HG03558 (cell line): Measurements from ENCODE around the gene INPP4B.

Experiments
- ATAC-seq: cut with Tn5 transposase; IDR thresholded peaks from one replicate; pipeline ENCODE4 v1.9.1; 2021; ENCODE audit warnings: moderate number of reproducible peaks; ENCODE audit not compliant: unreplicated experiment; ENCODE audit errors: extremely low read depth

The INPP4B gene

DNA sequence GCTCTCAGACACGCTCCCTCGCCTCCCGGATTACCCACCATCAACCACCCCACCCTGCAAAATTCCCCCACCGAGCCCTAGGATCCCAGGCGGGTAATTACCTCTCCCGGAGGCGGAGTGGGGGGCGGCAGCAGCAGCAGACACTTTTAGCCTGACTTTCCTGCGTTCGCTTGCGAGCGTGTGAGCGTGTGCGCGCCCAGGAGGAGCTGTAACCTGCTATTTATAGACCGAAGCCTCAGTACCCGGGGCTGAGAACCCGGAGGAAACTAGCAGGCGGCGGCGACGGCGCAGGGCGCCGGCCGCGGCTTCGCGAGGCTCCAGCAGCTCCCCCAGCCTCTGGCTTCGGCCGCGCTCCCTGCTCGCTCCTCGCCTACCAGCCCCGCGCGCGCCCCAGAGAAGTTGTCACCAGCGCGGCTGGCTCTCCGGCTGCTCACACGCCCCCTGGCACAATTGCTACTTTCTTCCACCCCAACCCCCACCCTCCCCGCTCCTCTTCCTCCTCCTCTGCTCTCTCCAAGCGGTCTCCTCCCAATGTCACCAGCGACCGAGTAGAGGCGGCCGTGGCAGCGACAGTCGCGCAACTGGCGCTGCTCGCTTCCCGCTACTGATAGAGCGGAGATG lies at the start of gene INPP4B:
INPP4B (minus strand) TSS at position 194 of the 621 bp plus-strand sequence.
- no peak for ATAC-seq

- ATAC-seq, result no peak
These were observed 46.9 kb upstream of the INPP4B start for GRCh38 chr4:142893012-142893411.

DNA sequence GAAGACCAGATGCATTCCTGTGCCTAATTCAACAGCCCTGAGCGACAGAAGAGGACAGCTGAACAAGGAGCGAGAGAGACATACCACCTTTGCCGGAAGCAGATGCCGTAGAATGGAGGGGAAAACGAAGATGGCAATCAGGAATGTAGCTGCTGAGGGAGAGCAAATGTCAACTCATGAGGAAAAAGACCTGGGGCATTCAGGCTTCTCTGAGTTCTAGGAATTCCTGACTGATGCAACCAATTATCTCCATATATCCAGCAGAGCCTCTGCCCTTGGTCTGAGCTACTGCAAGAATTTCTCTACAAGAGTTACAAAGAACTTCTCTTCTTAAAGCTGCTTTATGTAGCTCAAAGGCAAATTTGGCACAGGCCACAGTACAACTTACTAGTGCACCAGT lies 40.5 kb upstream of the INPP4B start:
- no peak for ATAC-seq

DNA sequence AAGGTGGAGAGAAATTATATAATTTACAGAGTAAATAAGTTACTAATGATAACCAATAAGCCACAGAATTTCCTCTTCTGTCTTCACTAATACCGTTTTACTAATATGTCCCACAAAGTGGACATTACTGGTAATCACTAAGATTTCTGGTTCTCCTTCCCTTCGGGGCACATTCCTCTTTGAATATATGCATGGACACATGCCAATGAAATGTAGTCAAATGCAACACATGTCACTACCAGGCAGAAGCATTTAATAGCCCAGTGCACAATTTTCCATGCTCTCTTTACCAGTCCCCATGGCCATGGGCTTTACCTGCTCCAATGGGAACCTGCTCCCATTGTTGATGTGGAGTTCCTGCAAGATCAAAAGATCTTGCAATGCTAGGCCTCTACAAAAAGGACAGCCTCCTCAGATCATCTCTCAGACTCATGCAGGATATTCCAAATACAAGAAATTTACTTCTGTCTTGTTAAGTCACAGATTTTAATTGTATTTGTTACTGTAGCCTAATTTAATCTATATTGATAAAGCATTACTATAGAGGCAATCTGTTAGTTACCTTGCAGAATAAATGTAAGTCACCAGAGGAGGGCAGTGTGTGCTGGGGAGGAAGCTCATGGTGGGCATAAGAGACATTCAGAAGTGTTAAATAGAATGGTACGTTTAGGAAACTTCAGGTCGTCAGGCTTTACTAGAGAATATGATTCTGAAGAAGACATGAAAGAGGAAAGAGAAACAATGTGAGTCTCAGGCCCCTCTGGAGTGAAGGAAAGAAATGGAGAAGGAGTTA lies 37.1 kb upstream of the INPP4B start:
- no peak for ATAC-seq

DNA sequence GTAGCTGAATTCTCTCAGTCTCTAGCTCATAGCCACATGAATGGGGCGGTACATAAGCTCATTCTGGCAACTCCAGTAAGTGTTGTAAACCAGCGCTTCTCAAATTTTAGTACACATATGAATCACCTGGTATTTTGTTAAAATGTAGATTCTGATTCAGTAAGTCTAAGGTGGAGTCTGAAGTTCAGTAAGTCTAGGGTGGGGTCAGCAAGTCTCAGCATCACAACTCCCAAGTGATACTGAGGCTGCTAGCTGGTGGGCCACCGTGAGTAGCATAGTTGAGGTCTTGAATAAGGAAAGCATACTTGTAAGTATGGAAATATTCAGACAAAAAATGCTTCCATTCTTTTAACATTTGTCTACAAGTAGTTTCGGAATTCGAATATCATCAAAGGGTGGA lies 36.1 kb upstream of the INPP4B start:
- no peak for ATAC-seq

- ATAC-seq, result no peak
These were observed 35.2 kb upstream of the INPP4B start for GRCh38 chr4:142881331-142881730.

DNA sequence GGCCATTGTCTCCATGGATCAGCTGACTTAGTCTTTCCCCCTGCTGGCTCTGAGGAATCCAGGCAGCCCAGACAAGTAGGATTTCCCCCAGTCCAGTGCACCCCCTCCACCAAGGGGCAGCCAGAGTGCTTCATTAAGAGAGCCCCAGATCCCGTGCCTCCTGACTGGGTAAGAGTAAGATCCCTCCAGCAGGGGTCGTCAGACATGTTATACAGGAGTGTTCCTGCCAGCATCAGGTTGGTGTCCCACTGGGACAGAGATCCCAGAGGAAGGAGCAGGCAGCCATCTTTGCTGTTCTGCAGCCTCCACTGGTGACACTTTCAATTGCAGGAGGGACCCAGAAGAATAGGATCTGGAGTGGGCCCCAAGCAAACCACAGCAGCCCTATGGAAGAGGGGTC lies 29.0 kb upstream of the INPP4B start:
- ATAC-seq, result no peak

DNA sequence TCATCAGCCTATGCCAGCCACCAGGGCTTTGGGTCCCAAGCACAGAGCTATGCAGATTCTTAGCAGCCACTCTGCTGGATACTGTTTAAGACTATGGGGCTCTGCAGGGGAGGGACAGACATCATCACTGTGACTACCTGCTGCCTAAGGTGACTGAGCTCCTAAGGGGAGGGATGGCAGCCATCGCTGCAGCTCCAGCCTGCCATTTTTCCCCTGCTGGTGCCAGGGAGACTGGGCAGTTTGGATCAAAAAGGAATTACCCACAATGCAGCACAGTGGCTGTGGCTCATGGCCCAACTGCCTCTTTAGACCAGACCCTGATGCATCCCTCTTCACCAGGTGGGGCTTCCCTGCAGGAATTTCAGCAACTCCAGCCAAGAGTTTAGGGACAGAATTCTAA lies 28.6 kb upstream of the INPP4B start:
- ATAC-seq, result no peak

- ATAC-seq, result no peak
These were observed 20.6 kb upstream of the INPP4B start for GRCh38 chr4:142866685-142867084.

DNA sequence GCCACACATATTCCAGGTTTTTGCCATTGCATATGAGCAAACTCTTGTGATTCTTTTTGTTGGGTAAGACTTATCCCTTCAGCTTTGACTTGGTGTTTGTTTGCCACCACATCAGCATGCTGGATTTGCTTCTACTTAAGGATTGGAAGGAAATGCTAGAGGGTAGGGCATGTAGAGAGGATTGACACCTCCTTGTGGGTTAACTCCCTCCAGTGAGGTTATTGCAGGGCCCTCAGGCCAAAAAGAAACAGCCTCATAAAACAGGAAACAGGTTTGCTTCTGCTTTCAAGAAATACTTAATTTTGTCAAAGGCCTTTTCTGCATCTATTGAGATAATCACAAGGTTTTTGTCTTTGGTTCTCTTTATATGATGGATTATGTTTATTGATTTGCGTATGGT lies 15.2 kb upstream of the INPP4B start:
- ATAC-seq, result no peak

DNA sequence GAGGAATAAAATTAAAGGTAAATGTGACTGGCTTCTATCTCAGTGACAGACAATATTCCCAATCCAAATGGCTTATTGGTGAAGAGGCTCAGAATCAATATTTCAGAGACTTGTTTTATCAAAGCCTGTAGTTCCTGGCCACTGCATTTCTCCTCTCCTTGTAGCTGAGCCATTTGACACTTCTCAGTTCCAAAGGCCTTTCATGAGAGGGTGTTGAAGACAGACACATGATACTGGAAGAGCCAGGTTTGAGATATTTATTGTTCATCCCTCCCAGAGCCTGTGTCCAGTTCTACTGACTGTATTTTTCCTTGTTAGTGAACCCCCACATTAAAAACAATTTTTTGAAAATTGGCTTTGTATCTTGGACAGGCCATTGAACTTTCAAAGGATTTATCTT lies 12.9 kb upstream of the INPP4B start:
- ATAC-seq, result no peak

DNA sequence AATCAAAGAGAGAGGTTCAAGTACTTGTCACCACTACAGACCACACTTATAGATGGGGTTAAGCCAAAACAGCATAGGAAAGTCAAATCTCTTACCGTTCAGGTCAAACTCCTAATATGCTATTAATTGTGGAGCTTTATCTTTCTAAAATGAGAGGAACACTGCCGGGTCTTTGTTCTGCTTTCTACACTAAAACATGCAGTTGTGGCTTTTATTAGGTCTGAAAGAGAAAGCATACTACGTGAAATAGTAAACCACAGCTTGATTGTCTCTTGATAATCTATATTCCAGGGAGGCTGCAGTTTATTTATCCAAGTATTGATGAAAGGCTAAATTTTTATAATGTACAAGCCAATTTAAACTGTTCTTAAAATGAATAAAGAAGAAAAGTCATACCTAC lies 12.3 kb upstream of the INPP4B start:
- no peak for ATAC-seq

GRCh38 chr4:142856576-142856975 lies 10.5 kb upstream of the INPP4B start:
- no peak for ATAC-seq

- ATAC-seq, result no peak
These were observed 4.4 kb upstream of the INPP4B start for GRCh38 chr4:142850478-142850877.

GRCh38 chr4:142846729-142847596 lies 862 bp upstream of the INPP4B start:
- no peak for ATAC-seq

GRCh38 chr4:142845293-142846107 lies 601 bp downstream of the INPP4B start:
- no peak for ATAC-seq

- no peak for ATAC-seq
These were observed 1.3 kb downstream of the INPP4B start for GRCh38 chr4:142844782-142845181.

- ATAC-seq, result no peak
These were observed 5.5 kb downstream of the INPP4B start for GRCh38 chr4:142840516-142841123.

- no peak for ATAC-seq
These were observed 7.3 kb downstream of the INPP4B start for GRCh38 chr4:142838778-142839177.

- ATAC-seq, result no peak
These were observed 14.1 kb downstream of the INPP4B start for GRCh38 chr4:142832022-142832421.
